HEK293T (cell line): ENCODE results near the gene FAM124A.
"Not testable (repeated sequence)": the region's sequence is repeated elsewhere in the genome, so short reads cannot be mapped to it uniquely, and the experiment has no call there.

ENCODE experiments used
- ARNT ChIP-seq: fragments of 450-650 bp; IDR thresholded peaks from 2 replicates; pipeline ENCODE4 v1.6.1; 2017; ENCODE audit warnings: mild to moderate bottlenecking
- BHLHE40 ChIP-seq: fragments of 450-650 bp; IDR thresholded peaks from 2 replicates; pipeline ENCODE4 v1.6.1; 2016; ENCODE audit warnings: mild to moderate bottlenecking, moderate library complexity, borderline replicate concordance
- ELF4 ChIP-seq: fragments of 450-650 bp; IDR thresholded peaks from 2 replicates; pipeline ENCODE4 v1.6.1; 2017; ENCODE audit warnings: antibody characterized with exemption
- FOXA1 ChIP-seq: fragments of 450-650 bp; IDR thresholded peaks from 2 replicates; pipeline ENCODE4 v1.6.1; 2016; ENCODE audit warnings: mild to moderate bottlenecking
- FOXM1 ChIP-seq: fragments of 450-650 bp; IDR thresholded peaks from 2 replicates; pipeline ENCODE4 v1.6.1; 2017; ENCODE audit warnings: mild to moderate bottlenecking, borderline replicate concordance
- LEF1 ChIP-seq: fragments of 450-650 bp; IDR thresholded peaks from 2 replicates; pipeline ENCODE4 v1.6.1; 2017; ENCODE audit warnings: mild to moderate bottlenecking, borderline replicate concordance
- NFRKB ChIP-seq: fragments of 450-650 bp; IDR thresholded peaks from 2 replicates; pipeline ENCODE4 v1.6.1; 2016; ENCODE audit warnings: mild to moderate bottlenecking, moderate library complexity

DNA sequence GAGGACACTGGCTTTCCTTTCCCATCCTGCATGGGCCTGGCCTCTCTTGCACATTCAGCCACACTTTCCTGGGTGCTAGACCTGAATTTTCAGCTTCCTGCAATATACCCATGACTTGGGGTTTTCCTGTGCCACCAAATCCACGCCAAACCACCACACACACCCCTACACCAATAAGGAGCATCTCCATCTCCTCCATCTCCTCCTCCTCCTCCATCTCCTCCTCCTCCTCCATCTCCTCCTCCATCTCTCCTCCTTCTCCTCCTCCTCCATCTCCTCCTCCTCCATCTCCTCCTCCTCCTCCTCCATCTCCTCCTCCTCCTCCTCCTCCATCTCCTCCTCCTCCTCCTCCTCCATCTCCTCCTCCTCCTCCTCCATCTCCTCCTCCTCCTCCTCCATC, 66.1 kb downstream of the FAM124A start:
- not testable (repeated sequence) for TF ChIP-seq ARNT, FOXA1, NFRKB, FOXM1, ELF4, BHLHE40, LEF1
